Testis (tissue), 3 donors: Measurements from ENCODE around the gene FOXJ3. TPM values are rescaled to one million over a fixed set of nuclear protein-coding genes. Genes with fewer than 3 reads are reported as not detected.

Experiments used
- DNase-seq: peaks from one replicate; pipeline ENCODE4 v3.0.0-alpha.2; 2019
- H3K27ac ChIP-seq, 2 donors: fragments of 200-600 bp; sonication (generic); one replicate each; pipeline ENCODE4 v1.5.1; 2019
- H3K27me3 ChIP-seq: fragments of 200-600 bp; sonication (generic); one replicate; pipeline ENCODE4 v1.5.1; 2019
- H3K36me3 ChIP-seq: fragments of 200-600 bp; sonication (generic); one replicate; pipeline ENCODE4 v1.5.1; 2017; ENCODE audit warnings: low read depth; ENCODE audit errors: missing control alignments
- H3K4me1 ChIP-seq: fragments of 200-600 bp; sonication (generic); one replicate; pipeline ENCODE4 v1.5.1; 2019
- H3K4me3 ChIP-seq, 2 donors: fragments of 200-600 bp; sonication (generic); one replicate each; pipeline ENCODE4 v1.5.1; 2017 to 2019
- H3K9me3 ChIP-seq: fragments of 200-600 bp; sonication (generic); one replicate; pipeline ENCODE4 v1.5.1; 2017
- POLR2A ChIP-seq: fragments of 450-650 bp; IDR thresholded peaks from one replicate; pipeline ENCODE4 v1.6.1; 2017; ENCODE audit warnings: antibody characterized with exemption, mild to moderate bottlenecking, moderate library complexity
- WGBS, 2 donors: methylation state at CpG; one replicate each; pipeline ENCODE4 v1.1.5; 2018; 5-methylcytosine and 5-hydroxymethylcytosine counted together
- intact Hi-C: fragments of 100-400 bp; cut with DNase I; formaldehyde crosslinking; loops from one replicate; pipeline ENCODE4 v1.15.1; 2023; ENCODE audit warnings: low total_unique reads
- polyA plus RNA-seq: library from polyadenylated mRNA; stranded (reverse); fragments of 350-450 nt; fragmentation: Illumina TruSeq; extraction: RNeasy Lipid Tissue Mini Kit (QIAGEN cat#74804); gene quantifications from one replicate; pipeline ENCODE4 v1.2.3, GENCODE V29; 2014; ENCODE audit warnings: low read depth, low replicate concordance; ENCODE audit not compliant: insufficient read depth
- total RNA-seq, 2 donors: library from RNA; depleted of rRNA; stranded (reverse); fragments of >200 nt; gene quantifications; one replicate each; pipeline ENCODE4 v1.2.3, GENCODE V29; 2016
- TF ChIP-seq, protein P1 (sequence below), 3 experiments: fragments of 450-650 bp in 2 of 3; fragments of 200-600 bp in 1 of 3; sonication (generic) in 1 of 3; IDR thresholded peaks; one replicate each; pipeline ENCODE4 v1.5.1; 2016 to 2019; ENCODE audit warnings: antibody characterized with exemption in 3 of 3, mild to moderate bottlenecking in 2 of 3, moderate library complexity in 1 of 3

The FOXJ3 gene
- total and polyA plus RNA-seq, 3 donors from 2014 or later, result 38.9 to 80.1 (median 64.4) TPM

DNA sequence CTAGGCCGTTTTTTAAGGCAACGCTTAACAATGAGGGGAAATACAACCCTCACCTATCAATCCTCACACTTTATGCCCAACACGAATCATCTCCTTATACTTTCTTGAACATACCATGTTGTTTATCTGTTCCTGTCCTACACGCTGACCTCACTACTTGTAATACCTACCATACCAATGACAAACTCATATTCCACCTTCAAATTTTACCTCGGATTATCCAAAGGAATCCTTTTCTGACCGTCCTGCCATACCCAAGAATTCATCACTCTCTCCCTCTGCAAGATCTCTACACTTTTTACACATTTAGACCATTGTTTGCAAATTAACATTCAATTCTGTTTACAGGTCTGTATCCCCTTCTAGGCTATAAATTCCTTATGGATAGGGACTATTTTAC, 106.1 kb downstream of the FOXJ3 start:
- no peak overlapping the region for H3K27ac ChIP-seq
- no peak for DNase-seq
- no peaks in the 10 kb centered on the region for H3K27me3 ChIP-seq
- no peak for TF ChIP-seq POLR2A
- TF ChIP-seq, protein P1, sequence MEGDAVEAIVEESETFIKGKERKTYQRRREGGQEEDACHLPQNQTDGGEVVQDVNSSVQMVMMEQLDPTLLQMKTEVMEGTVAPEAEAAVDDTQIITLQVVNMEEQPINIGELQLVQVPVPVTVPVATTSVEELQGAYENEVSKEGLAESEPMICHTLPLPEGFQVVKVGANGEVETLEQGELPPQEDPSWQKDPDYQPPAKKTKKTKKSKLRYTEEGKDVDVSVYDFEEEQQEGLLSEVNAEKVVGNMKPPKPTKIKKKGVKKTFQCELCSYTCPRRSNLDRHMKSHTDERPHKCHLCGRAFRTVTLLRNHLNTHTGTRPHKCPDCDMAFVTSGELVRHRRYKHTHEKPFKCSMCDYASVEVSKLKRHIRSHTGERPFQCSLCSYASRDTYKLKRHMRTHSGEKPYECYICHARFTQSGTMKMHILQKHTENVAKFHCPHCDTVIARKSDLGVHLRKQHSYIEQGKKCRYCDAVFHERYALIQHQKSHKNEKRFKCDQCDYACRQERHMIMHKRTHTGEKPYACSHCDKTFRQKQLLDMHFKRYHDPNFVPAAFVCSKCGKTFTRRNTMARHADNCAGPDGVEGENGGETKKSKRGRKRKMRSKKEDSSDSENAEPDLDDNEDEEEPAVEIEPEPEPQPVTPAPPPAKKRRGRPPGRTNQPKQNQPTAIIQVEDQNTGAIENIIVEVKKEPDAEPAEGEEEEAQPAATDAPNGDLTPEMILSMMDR (IDR thresholded peaks at IDR 0.05), result no peak
- intact Hi-C loops, result no loop called here
- no peaks in the 10 kb centered on the region for H3K4me1 ChIP-seq
- no peaks in the 10 kb centered on the region for H3K36me3 ChIP-seq
- no peaks in the 10 kb centered on the region for H3K9me3 ChIP-seq
- no peak overlapping the region for H3K4me3 ChIP-seq
- 85 to 88% methylated on average over 6 of the region's 6 CpGs for WGBS, 2 donors

DNA sequence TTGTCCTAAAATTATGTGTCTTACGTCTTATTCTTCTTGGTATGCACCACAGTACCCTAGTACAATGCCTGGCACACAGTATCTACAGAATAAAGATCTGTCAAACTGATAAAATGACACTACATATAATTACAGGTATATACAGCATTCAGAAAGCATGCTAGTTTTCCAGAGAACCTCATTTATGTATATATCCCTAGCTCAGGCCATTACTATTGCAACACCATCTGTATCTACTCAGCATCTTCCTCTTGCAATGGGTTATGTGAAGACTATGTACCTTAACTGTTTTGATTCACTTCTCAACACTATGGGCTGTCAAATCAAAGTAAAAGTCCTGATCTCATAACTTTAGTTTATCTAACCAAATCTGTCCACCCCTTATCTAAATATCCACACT, 112.0 kb downstream of the FOXJ3 start:
- no peaks in the 10 kb centered on the region for H3K4me1 ChIP-seq
- no peaks in the 10 kb centered on the region for H3K36me3 ChIP-seq
- no peak for DNase-seq
- H3K27me3 ChIP-seq, result no peaks in the 10 kb centered on the region
- no peak for TF ChIP-seq POLR2A
- TF ChIP-seq, protein P1 (IDR thresholded peaks at IDR 0.05), result no peak
- H3K27ac ChIP-seq, result no peak overlapping the region
- intact Hi-C loops, result no loop called here
- no peak overlapping the region for H3K4me3 ChIP-seq
- H3K9me3 ChIP-seq, result no peaks in the 10 kb centered on the region
- 96 to 100% methylated on average over 1 of the region's 1 CpG for whole genome bisulfite sequencing, 2 donors

DNA sequence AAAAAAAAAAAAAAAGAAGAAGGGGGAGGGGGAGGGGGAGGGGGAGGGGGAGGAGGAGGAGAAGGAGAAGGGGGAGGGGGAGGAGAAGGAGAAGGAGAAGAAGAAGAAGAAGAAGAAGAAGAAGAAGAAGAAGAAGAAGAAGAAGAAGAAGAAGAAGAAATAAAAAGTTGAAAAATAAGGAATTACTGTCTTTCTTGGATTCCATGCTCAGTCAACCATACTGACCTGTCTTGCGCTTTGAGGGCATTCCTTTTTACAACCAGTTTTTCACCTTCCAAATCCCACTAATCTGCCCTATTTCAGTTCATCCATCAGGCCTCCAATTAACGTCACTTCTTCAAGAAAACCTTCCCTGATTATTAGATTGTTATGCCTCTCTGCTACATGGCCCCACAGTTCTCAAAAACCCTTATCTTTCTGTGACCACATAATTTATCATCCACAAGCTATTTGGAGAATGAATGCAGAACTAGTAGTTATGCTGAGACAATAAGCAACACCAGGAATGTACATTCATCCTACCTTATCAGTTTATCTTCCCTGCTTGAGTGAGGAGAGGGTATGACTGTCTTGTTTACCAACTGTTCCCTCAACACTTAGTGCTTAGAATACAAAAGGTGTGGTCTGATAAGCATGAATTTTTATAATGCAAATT, 113.0 kb downstream of the FOXJ3 start:
- WGBS, 2 donors, result 85 to 90% methylated on average over 2 of the region's 2 CpGs

DNA sequence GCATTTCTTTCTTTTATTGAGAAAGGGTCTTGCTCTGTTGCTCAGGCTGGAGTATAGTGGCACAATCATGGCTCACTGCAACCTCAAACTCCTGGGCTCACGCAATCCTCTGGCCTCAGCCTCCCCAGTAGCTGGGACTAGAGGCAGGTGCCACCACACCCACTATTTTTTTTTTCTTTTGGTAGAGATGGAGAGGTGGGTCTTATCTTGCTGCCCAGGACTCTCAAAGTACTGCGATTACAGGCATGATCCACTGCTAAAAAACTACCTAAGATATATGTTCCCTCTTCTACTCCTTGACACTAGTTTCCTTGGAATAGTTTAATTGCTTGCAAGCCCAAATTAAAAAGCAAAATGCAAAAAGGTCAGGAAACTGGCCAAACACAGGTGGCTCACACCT, 113.6 kb downstream of the FOXJ3 start:
- DNase-seq, result no peak
- no peaks in the 10 kb centered on the region for H3K27me3 ChIP-seq
- H3K9me3 ChIP-seq, result no peaks in the 10 kb centered on the region
- 91 to 94% methylated on average over 2 of the region's 2 CpGs for WGBS, 2 donors
- H3K27ac ChIP-seq, result no peak overlapping the region
- H3K4me3 ChIP-seq, result no peak overlapping the region
- intact Hi-C loops, result no loop called here
- H3K36me3 ChIP-seq, result no peaks in the 10 kb centered on the region
- TF ChIP-seq, protein P1 (IDR thresholded peaks at IDR 0.05), result no peak
- no peak for TF ChIP-seq POLR2A
- H3K4me1 ChIP-seq, result no peaks in the 10 kb centered on the region

More for the DNA sequence above, 113.0 kb downstream of the FOXJ3 start:
- Histone ChIP-seq H3K36me3 (no peaks in the 10 kb centered on the region), H3K27ac (no peak overlapping the region), H3K9me3 (no peaks in the 10 kb centered on the region), H3K27me3 (no peaks in the 10 kb centered on the region), H3K4me3 (no peak overlapping the region), H3K4me1 (no peaks in the 10 kb centered on the region)
- no peak for TF ChIP-seq POLR2A
- TF ChIP-seq, protein P1 (IDR thresholded peaks at IDR 0.05), result no peak
- intact Hi-C loops, result no loop called here
- no peak for DNase-seq

DNA sequence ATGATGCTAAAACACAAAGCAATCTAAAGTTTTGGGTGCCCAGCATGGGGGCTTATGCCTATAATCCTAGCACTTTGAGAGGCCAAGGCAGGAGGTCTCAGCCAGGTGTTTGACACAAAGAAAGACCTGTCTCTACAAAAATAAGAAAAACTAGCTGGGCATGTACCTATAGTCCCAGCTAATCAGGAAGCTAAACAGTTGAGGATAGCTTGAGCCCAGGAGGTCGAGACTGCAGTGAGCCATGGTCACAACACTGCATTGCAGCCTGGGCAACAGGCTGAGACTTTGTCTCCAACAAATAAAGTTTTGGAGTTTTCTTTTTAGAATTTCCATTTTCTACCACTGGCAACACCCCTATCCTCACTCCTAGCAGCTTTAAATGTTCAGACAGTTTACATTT, 115.4 kb downstream of the FOXJ3 start:
- no peak overlapping the region for H3K4me3 ChIP-seq
- 71 to 90% methylated on average over 1 of the region's 1 CpG for WGBS, 2 donors
- DNase-seq, result no peak
- no peaks in the 10 kb centered on the region for H3K9me3 ChIP-seq
- no peak for TF ChIP-seq POLR2A
- TF ChIP-seq, protein P1 (IDR thresholded peaks at IDR 0.05), result no peak
- H3K27ac ChIP-seq, result no peak overlapping the region
- no peaks in the 10 kb centered on the region for H3K27me3 ChIP-seq
- intact Hi-C loops, result no loop called here
- peaks cover 4% of the 10 kb centered on the region for H3K36me3 ChIP-seq
- H3K4me1 ChIP-seq, result no peaks in the 10 kb centered on the region
